Ecto neural progenitor cell (in vitro differentiated cells): ENCODE measurements around the gene ADAP1.

Source experiments
- DNase-seq: peaks from one replicate; pipeline ENCODE4 v3.0.0-alpha.2; 2018; ENCODE audit warnings: low spot score

Gene ADAP1

DNA sequence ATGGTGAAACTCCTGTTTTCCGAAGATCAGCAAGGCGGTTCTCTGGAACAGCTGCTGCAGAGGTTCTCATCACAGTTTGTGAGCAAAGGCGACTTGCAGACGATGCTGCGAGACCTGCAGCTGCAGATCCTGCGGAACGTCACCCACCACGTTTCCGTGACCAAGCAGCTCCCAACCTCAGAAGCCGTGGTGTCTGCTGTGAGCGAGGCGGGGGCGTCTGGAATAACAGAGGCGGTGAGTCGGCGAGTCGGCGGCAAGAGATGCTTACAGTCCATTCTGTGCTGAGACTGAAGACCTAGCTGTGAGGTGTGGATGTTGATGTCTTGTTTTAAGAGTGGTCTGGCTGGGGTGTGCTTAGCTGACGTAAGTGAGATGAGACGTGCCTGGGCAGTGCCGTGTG lies 94.3 kb downstream of the ADAP1 start:
- no peak for DNase-seq

DNA sequence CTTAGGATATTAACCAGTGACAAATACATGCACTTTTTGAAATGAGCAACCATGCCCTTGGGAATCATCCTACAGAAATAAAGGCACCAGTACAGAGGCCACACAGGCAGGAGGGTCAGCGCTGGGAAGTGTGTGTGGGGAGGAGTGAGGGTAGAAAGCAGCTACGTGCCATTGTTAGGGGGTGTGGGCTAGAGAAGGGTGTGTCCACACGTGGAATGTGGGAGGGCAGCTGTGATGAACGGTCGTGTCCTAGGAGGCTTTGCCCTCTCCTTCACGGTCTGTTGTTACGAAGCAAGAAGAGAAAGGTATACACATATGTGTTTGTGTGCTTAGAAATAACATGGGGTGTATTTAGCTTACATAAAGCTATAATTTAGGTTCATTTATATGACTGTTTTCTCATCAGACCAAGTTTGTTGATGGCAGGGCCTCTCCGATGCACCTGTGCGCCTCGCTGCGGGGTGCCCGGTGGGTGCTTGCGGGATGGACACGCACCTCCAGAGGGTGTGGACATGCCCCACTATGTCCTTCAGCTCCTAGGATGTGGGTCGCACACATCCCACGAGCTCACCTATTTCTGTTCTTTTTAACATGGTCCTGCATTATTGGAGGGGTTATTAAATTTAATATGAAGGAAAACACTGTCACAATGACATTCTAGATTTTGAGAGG lies 95.0 kb downstream of the ADAP1 start:
- DNase-seq = no peak

GRCh38 chr7:857661-858060 lies 96.8 kb downstream of the ADAP1 start:
- DNase-seq = no peak

- DNase-seq = no peak
These were observed 97.9 kb downstream of the ADAP1 start for GRCh38 chr7:856444-857095.

- no peak for DNase-seq
These were observed 98.7 kb downstream of the ADAP1 start for GRCh38 chr7:855686-856369.

DNA sequence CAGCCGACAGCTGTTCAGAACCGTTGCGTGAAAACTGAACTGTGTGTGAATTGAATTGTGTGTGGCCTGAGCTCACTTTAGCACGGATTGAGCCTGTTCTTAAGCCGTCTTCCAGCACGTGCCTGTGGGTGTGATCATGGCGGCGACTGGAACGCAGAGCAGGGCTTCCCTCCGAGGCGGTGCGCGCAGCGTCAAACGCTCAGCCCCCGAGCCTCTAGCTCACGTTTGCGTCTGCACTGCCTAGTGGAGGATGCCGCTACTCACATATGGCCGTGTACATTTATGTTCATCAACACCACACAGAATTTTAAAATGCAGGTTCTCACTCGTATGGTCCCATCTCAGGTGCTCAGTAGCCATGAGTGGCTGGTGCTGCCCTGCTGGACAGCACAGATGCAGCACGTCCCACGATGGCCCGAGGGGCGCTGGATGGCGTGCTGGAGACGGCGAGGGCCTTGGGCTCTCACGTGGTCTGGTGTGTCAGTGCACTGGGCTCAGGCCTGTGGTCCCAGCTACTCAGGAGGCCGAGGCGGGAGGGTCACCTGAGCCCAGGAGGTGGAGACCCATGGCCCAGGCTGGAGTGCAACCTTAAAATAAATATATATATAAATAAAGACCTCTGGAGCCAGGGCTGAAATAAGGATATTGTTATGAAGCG lies 100.2 kb downstream of the ADAP1 start:
- no peak for DNase-seq

DNA sequence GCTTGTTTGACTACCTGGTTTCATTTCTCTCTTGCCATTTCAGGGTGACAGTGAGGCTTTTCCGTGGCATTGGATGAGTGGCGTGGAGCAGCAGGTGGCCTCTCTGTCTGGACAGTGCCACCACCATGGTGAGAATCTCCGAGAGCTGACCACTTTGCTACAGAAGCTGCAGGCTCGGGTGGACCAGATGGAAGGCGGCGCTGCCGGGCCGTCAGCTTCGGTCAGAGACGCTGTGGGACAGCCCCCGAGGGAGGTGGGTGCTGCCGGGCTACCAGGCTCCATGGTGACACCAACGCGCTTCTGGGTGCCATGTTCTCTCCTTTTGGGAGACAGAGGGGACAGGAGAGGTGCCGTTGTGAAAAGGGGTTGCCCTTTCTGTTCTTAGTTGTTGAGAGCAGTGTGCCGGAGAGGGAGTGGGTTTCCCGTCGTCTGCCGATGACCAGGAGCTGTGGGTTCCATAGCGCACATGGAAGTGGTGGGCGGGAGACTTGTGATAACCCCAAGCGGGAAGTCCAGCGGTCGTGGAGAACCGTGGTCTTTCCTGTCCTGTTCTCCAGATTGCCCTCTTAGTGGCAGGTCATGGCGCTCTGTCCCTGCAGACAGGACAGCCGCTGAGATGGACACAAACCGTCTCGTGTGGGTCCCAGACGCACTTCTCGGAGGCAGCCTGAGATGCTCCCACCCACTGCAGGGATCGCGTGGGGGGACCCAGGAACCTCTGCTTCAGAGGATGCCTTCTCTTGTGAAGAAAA lies 100.9 kb downstream of the ADAP1 start:
- DNase-seq = no peak

GRCh38 chr7:851204-851603 lies 103.3 kb downstream of the ADAP1 start:
- no peak for DNase-seq

GRCh38 chr7:849781-850180 lies 104.7 kb downstream of the ADAP1 start:
- DNase-seq = no peak

- DNase-seq = no peak
These were observed 105.3 kb downstream of the ADAP1 start for GRCh38 chr7:849145-849544.
